GM12891 (cell line): ENCODE data around the gene POLD2.

Experiments used
- DNase-seq: peaks from one replicate; pipeline ENCODE4 v3.0.0; 2011; ENCODE audit warnings: low spot score; ENCODE audit not compliant: insufficient read length
- FAIRE-seq: peaks from 2 replicates; lab custom pipeline; 2011; peaks lifted over from hg19 to GRCh38; lab: Jason Lieb, UNC
- PAX5 ChIP-seq: IDR thresholded peaks from 2 replicates; pipeline ENCODE4 v1.6.1; 2011; ENCODE audit warnings: low read length, moderate library complexity, mild to moderate bottlenecking; ENCODE audit not compliant: insufficient read depth, severe bottlenecking
- POLR2A ChIP-seq: IDR thresholded peaks from 2 replicates; pipeline ENCODE4 v1.6.1; 2011; ENCODE audit warnings: low read depth, low read length, control low read depth
- POLR2AphosphoS5 ChIP-seq: IDR thresholded peaks from 2 replicates; pipeline ENCODE4 v1.6.1; 2011; ENCODE audit warnings: low read depth, low read length, control low read depth
- POU2F2 ChIP-seq: IDR thresholded peaks from 2 replicates; pipeline ENCODE4 v1.6.1; 2011; ENCODE audit warnings: low read depth, mild to moderate bottlenecking, control low read depth, low read length, moderate library complexity
- SPI1 ChIP-seq: IDR thresholded peaks from 2 replicates; pipeline ENCODE4 v1.6.1; 2011; ENCODE audit warnings: low read depth, low read length, control low read depth
- TAF1 ChIP-seq: IDR thresholded peaks from 2 replicates; pipeline ENCODE4 v1.6.1; 2011; ENCODE audit warnings: low read depth, low read length, control low read depth

The POLD2 gene

DNA sequence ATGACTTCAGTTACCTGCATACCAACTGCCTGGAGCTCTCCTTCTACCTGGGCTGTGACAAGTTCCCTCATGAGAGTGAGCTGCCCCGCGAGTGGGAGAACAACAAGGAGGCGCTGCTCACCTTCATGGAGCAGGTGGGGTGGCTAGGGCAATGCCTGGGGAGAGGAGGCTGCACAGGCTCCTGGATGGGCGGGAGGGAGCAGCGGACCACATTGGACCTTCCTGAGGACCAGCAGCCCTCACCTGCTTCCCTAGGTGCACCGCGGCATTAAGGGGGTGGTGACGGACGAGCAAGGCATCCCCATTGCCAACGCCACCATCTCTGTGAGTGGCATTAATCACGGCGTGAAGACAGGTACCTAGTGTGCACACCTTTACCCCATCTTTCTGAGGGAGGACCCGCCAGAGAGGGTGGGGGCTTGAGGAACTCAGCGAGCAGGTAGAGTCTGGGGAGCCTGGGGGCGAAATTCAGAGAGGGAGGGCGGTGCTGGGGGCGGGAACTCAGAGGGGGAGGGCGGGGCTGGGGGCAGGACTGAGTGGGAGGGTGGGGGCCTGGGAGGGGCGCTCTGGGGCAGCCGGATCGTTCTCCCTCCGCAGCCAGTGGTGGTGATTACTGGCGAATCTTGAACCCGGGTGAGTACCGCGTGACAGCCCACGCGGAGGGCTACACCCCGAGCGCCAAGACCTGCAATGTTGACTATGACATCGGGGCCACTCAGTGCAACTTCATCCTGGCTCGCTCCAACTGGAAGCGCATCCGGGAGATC lies 10.2 kb downstream of the POLD2 start:
- no peak for TF ChIP-seq SPI1
- no peak for TF ChIP-seq POU2F2
- no peak for TF ChIP-seq PAX5
- TF ChIP-seq POLR2A = no peak
- no peak; the same call in 1 of the 2 replicates for TF ChIP-seq POLR2AphosphoS5
- TF ChIP-seq TAF1 = no peak
- FAIRE-seq (no peak), DNase-seq (no peak)

DNA sequence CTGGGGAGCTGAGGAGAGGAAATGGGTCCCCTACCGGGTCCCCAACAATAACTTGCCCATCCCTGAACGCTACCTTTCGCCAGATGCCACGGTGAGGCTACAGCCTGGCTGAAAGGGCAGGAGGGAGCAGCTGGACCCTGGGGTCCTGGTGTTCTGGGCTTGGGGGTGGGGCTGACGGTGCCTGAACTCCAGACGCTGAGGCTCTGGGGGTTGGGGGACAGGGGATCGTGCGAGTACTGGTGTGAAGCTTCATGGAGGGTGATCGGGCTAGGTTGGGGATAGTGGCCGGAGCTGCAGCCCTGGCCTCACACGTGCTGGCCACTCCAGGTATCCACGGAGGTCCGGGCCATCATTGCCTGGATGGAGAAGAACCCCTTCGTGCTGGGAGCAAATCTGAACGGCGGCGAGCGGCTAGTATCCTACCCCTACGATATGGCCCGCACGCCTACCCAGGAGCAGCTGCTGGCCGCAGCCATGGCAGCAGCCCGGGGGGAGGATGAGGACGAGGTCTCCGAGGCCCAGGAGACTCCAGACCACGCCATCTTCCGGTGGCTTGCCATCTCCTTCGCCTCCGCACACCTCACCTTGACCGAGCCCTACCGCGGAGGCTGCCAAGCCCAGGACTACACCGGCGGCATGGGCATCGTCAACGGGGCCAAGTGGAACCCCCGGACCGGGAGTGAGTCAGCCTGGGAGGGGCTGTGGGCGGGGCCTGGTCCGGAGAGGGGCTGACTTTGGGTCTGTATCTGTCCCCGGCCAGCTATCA lies 10.9 kb downstream of the POLD2 start:
- FAIRE-seq = no peak
- no peak for TF ChIP-seq TAF1
- TF ChIP-seq POLR2AphosphoS5 = no peak
- no peak for TF ChIP-seq PAX5
- no peak for TF ChIP-seq POLR2A
- no peak for TF ChIP-seq SPI1
- no peak for TF ChIP-seq POU2F2
- no peak for DNase-seq

DNA sequence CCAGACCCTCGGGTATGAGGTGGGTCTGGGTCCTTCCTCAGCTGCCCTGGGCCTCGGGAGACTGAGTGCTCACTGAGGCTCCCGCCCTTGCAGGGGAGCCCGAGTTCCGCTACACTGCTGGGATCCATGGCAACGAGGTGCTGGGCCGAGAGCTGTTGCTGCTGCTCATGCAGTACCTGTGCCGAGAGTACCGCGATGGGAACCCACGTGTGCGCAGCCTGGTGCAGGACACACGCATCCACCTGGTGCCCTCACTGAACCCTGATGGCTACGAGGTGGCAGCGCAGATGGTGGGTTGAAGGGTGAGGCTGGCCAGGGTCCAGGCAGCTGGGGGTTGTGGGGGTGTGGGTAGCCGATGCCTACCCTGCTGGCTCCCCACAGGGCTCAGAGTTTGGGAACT lies 11.6 kb downstream of the POLD2 start:
- no peak for DNase-seq
- TF ChIP-seq PAX5 (no peak), POLR2AphosphoS5 (no peak), POLR2A (no peak), TAF1 (no peak), SPI1 (no peak), POU2F2 (no peak)
- FAIRE-seq = no peak

GRCh38 chr7:44110719-44111635 lies 12.4 kb downstream of the POLD2 start:
- no peak for FAIRE-seq

GRCh38 chr7:44109991-44110390 lies 13.4 kb downstream of the POLD2 start:
- no peak for TF ChIP-seq POU2F2
- DNase-seq (no peak), FAIRE-seq (no peak)

More at GRCh38 chr7:44110719-44111635, 12.4 kb downstream of the POLD2 start:
- TF ChIP-seq POU2F2 = no peak
- no peak for TF ChIP-seq PAX5
- no peak for DNase-seq

DNA sequence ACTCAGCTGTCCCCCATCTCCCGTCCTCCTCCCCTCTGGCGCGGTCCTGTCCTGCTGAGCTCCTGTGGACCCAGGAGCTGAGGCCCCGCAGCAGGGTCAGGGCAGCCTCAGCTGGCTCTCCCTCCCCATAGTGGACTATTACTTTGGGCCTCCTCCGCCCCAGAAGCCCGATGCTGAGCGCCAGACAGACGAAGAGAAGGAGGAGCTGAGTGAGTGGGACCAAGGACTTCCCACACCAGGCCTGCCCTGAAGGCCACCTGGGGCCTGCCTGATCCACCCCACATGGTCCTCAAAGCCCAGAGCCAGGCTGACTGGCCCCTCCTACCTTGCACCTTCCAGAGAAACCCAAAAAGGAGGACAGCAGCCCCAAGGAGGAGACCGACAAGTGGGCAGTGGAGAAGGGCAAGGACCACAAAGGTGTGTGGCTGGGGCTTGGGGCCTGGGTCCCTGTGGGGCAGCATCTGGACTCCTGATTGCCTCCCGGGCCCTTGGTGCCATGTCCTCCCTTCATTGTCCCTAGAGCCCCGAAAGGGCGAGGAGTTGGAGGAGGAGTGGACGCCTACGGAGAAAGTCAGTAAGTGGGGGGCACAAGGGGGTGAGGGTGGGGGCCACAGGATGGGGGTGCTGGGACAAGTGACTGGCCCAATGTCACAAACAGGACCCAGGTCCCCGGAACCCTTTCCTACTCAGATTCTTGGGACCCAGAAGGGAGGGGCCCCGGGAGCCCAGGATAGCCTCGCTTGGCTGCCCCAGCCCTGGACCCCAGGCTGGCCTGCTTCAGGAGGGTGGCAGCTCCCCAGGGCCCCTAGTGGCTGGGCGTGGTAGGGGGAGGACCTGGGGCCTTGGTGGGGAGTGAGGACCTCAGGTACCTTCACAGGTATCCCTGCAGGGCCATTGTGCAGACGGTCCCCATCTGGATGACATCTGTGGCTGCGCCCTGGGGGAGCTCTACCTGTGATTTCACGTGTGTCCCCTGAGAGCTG lies 14.3 kb downstream of the POLD2 start:
- TF ChIP-seq SPI1 (no peak), TAF1 (no peak), PAX5 (no peak), POLR2AphosphoS5 (no peak), POU2F2 (no peak), POLR2A (no peak)
- no peak for DNase-seq
- FAIRE-seq = no peak

DNA sequence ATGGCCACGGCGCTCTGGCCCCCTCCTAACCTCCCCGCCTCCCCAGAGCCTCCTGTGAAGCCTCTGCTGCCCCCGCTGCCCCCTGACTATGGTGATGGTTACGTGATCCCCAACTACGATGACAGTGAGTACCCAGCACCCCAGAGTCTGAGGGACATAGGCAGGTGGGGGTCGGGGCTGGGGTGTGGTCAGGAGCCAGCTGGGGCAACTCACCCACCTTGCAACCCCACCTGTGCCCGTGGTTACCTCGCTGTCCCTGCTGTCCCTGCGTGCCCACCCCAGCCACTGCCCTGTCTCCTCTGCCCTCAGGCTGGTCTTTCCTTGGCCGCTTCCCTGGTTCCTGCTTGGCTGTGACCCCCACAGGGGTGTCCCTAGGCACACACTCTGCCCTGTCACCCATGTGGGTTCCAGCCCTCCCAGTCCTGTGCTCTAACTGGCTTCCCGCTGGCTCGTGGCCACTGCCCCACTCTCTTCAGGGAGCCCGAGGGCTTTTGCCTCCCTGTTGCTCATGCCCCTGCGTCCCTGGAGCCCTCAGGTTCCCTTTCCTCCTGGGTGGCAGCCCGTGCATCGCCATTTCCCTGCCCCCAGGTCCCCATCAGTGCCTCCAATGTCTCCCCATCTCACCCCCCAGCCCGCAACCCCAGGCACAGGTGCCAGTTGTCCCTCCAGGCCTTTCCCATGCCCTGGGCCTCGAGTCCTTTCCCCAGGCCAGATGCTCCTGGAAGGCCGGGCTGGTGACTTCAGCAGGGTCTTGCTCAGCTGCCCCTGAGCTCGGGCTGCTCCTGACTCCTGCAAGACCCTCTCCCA lies 15.2 kb downstream of the POLD2 start:
- DNase-seq (no peak), FAIRE-seq (no peak)
- TF ChIP-seq POU2F2 (no peak), POLR2A (no peak), TAF1 (no peak), POLR2AphosphoS5 (no peak)
